Metanephros (tissue), 1 donor: ENCODE data around the gene CALB2. TPM values are rescaled to one million over a fixed set of nuclear protein-coding genes. Genes with fewer than 3 reads are reported as not detected.

Experiments
- total RNA-seq: library from RNA; depleted of rRNA; stranded (reverse); fragments of >200 nt; gene quantifications from one replicate; pipeline ENCODE4 v1.2.3, GENCODE V29; 2014

The CALB2 gene
- total RNA-seq, result 0.47 TPM

DNA sequence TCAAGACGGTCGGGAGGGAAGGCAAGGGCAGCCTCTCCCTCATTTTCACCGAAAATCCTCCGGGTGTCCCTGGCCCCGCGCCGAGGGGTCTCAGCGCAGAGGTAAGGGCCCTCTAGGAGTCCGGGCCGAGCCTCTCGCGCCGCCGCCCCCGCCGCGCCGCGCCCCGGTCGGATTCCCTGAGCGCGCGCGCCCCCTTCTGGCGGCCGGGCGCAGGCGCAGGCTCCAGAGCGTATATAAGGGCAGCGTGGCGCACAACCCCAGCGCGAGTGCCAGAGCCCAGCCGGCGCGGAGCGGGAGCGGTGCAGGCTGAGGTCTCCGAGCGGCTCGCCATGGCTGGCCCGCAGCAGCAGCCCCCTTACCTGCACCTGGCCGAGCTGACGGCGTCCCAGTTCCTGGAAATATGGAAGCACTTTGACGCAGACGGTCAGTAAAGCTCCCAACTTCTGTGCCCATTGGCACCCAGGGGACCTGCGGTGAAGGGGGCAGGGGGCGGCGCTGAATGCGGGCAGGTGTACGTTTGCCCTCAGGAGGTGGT lies at the start of gene CALB2:
TSS of gene CALB2 (plus strand) at position 260 of the 535 bp plus-strand sequence. CDS start at position 330, 70 bp downstream.

Other genes with a start within 250 kb of the CALB2 start
- gene HYDIN, start 128.0 kb upstream of the CALB2 start, total RNA-seq, result 17.9 TPM
- 44.3 TPM for gene CMTR2, start 69.3 kb upstream of the CALB2 start, total RNA-seq
- gene TLE7, start 83.3 kb downstream of the CALB2 start, total RNA-seq, result not detected
- gene ZNF23, start 103.5 kb downstream of the CALB2 start, total RNA-seq, result 7.1 TPM
- gene ZNF19, start 130.6 kb downstream of the CALB2 start, total RNA-seq, result 7.9 TPM
- not detected for gene CHST4, start 167.7 kb downstream of the CALB2 start, total RNA-seq
- gene TAT, start 218.4 kb downstream of the CALB2 start, total RNA-seq, result not detected